HepG2 (cell line): ENCODE results near the gene UMPS. TPM values are rescaled to one million over a fixed set of nuclear protein-coding genes. Genes with fewer than 3 reads are reported as not detected.

Experiments
- EZH2 ChIP-seq: conservative IDR thresholded peaks from 2 replicates; pipeline ENCODE4 v1.6.1; 2012; ENCODE audit warnings: mild to moderate bottlenecking, low read depth, low read length, moderate library complexity
- HMG20A ChIP-seq: IDR thresholded peaks from 2 replicates; pipeline ENCODE4 v1.6.1; 2016; ENCODE audit warnings: borderline replicate concordance
- HMG20B ChIP-seq: conservative IDR thresholded peaks from 2 replicates; pipeline ENCODE4 v1.6.1; 2016; ENCODE audit warnings: missing genetic modification reagents, missing compliant biosample characterization
- LCORL ChIP-seq, 2 experiments: fragments of 450-650 bp in 1 of 2; sonication (generic) in 1 of 2; formaldehyde crosslinking in 1 of 2; IDR thresholded peaks; 2 replicates each; pipeline versions ENCODE4 v1.5.0 to v1.6.1; 2017 to 2020; ENCODE audit warnings: antibody characterized with exemption in 1 of 2, missing genetic modification reagents in 1 of 2
- ONECUT2 ChIP-seq: sonication (generic); formaldehyde crosslinking; IDR thresholded peaks from 2 replicates; pipeline ENCODE4 v1.4.0; 2020; ENCODE audit warnings: missing genetic modification reagents
- PRDM4 ChIP-seq: sonication (generic); formaldehyde crosslinking; IDR thresholded peaks from 2 replicates; pipeline ENCODE4 v1.9.0; 2021; ENCODE audit warnings: missing genetic modification reagents, borderline replicate concordance
- SETDB1 ChIP-seq: sonication (generic); formaldehyde crosslinking; IDR thresholded peaks from 2 replicates; pipeline ENCODE4 v1.5.1; 2020; ENCODE audit warnings: missing genetic modification reagents, mild to moderate bottlenecking, borderline replicate concordance
- TMF1 ChIP-seq: sonication (generic); formaldehyde crosslinking; IDR thresholded peaks from 2 replicates; pipeline ENCODE4 v1.8.1; 2022; ENCODE audit warnings: low read depth, missing genetic modification reagents
- ZNF263 ChIP-seq: sonication (generic); formaldehyde crosslinking; IDR thresholded peaks from 2 replicates; pipeline ENCODE4 v1.4.0; 2020; ENCODE audit warnings: missing genetic modification reagents
- ZNF446 ChIP-seq: sonication (generic); formaldehyde crosslinking; IDR thresholded peaks from 2 replicates; pipeline ENCODE4 v1.5.0; 2020; ENCODE audit warnings: mild to moderate bottlenecking, missing genetic modification reagents
- ZNF496 ChIP-seq: sonication (generic); formaldehyde crosslinking; IDR thresholded peaks from 2 replicates; pipeline ENCODE4 v1.8.1; 2023; ENCODE audit warnings: mild to moderate bottlenecking, moderate library complexity, missing genetic modification reagents; ENCODE audit not compliant: insufficient replicate concordance
- ZNF530 ChIP-seq: sonication (generic); formaldehyde crosslinking; IDR thresholded peaks from 2 replicates; pipeline ENCODE4 v1.5.0; 2020; ENCODE audit warnings: low read depth, mild to moderate bottlenecking, missing genetic modification reagents
- ZNF552 ChIP-seq: sonication (generic); formaldehyde crosslinking; IDR thresholded peaks from 2 replicates; pipeline ENCODE4 v1.9.0; 2022; ENCODE audit warnings: missing genetic modification reagents, mild to moderate bottlenecking, borderline replicate concordance
- ZNF761 ChIP-seq: sonication (generic); formaldehyde crosslinking; conservative IDR thresholded peaks from 2 replicates; pipeline ENCODE4 v1.4.0; 2020; ENCODE audit warnings: mild to moderate bottlenecking, missing genetic modification reagents
- ZNF883 ChIP-seq: sonication (generic); formaldehyde crosslinking; IDR thresholded peaks from 2 replicates; pipeline ENCODE4 v1.5.1; 2020; ENCODE audit warnings: mild to moderate bottlenecking, missing genetic modification reagents; ENCODE audit errors: not compliant biosample characterization
- polyA plus RNA-seq, 8 experiments: library from polyadenylated mRNA; depleted of rRNA in 3 of 8; stranded (reverse) in 7 of 8; unstranded in 1 of 8; fragments of >200 nt; fragmentation: Illumina TruSeq in 4 of 8; extraction: Trizol in 4 of 8; gene quantifications; 2 replicates each; pipeline versions ENCODE4 v1.2.1 to v1.2.3, GENCODE V29; 2011 to 2016; ENCODE audit warnings: low read depth in 4 of 8, missing spikeins in 1 of 8, mixed read lengths in 1 of 8; ENCODE audit not compliant: insufficient read depth in 1 of 8
- total RNA-seq, 5 experiments: library from RNA; depleted of rRNA; stranded (reverse); fragments of >200 nt; fragmentation: Illumina TruSeq; extraction: Trizol; gene quantifications; 2 replicates each; pipeline ENCODE4 v1.2.3, GENCODE V29; 2016; ENCODE audit warnings: low read depth in 1 of 5
- TF ChIP-seq, protein P1 (sequence below): IDR thresholded peaks from 2 replicates; pipeline ENCODE4 v1.6.1; 2018; ENCODE audit warnings: missing genetic modification reagents, mild to moderate bottlenecking, missing compliant biosample characterization
- TF ChIP-seq, protein P2 (sequence below): sonication (generic); IDR thresholded peaks from 2 replicates; pipeline ENCODE4 v1.6.1; 2016; ENCODE audit warnings: low read depth, borderline replicate concordance
- TF ChIP-seq, protein P3 (sequence below): sonication (generic); formaldehyde crosslinking; IDR thresholded peaks from 2 replicates; pipeline ENCODE4 v1.4.0; 2020; ENCODE audit warnings: missing genetic modification reagents, mild to moderate bottlenecking, borderline replicate concordance
- TF ChIP-seq, protein P4 (sequence below): sonication (generic); formaldehyde crosslinking; conservative IDR thresholded peaks from 2 replicates; pipeline ENCODE4 v1.4.0; 2020; ENCODE audit warnings: mild to moderate bottlenecking, missing genetic modification reagents, moderate library complexity

The UMPS gene
- total and polyA plus RNA-seq, 2 of the 13 experiments (the other 11 are each of a cell fraction or from before 2014, with no cell fraction given), result 52.7 to 74.2 TPM

- TF ChIP-seq ZNF496 (CRISPR knock-in tag) (no peak), SETDB1 (CRISPR knock-in tag) (no peak), TMF1 (CRISPR knock-in tag) (no peak; the same call in 1 of the 2 replicates), LCORL (IDR thresholded peaks at IDR 0.05) (no peak), LCORL (CRISPR knock-in tag; IDR thresholded peaks at IDR 0.05) (no peak; the same call in 1 of the 2 replicates), ZNF530 (no peak), EZH2 (no peak), ZNF883 (peak; percentile 45), PRDM4 (CRISPR knock-in tag) (no peak), HMG20A (peak; percentile 40; the same call in 1 of the 2 replicates), HMG20B (CRISPR knock-in tag) (no peak), ZNF761 (CRISPR knock-in tag) (0 out of 2 replicates have a peak, but pooled peaks have one; percentile 73), ONECUT2 (CRISPR knock-in tag) (no peak), ZNF263 (CRISPR knock-in tag) (no peak), ZNF552 (CRISPR knock-in tag) (peak; percentile 84; the same call in 1 of the 2 replicates), ZNF446 (CRISPR knock-in tag) (no peak)
- TF ChIP-seq, protein P1, sequence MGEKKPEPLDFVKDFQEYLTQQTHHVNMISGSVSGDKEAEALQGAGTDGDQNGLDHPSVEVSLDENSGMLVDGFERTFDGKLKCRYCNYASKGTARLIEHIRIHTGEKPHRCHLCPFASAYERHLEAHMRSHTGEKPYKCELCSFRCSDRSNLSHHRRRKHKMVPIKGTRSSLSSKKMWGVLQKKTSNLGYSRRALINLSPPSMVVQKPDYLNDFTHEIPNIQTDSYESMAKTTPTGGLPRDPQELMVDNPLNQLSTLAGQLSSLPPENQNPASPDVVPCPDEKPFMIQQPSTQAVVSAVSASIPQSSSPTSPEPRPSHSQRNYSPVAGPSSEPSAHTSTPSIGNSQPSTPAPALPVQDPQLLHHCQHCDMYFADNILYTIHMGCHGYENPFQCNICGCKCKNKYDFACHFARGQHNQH (CRISPR knock-in tag), result peak; percentile 82
- TF ChIP-seq, protein P2, sequence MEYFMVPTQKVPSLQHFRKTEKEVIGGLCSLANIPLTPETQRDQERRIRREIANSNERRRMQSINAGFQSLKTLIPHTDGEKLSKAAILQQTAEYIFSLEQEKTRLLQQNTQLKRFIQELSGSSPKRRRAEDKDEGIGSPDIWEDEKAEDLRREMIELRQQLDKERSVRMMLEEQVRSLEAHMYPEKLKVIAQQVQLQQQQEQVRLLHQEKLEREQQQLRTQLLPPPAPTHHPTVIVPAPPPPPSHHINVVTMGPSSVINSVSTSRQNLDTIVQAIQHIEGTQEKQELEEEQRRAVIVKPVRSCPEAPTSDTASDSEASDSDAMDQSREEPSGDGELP, result peak; percentile 42; the same call in 1 of the 2 replicates
- TF ChIP-seq, protein P3, sequence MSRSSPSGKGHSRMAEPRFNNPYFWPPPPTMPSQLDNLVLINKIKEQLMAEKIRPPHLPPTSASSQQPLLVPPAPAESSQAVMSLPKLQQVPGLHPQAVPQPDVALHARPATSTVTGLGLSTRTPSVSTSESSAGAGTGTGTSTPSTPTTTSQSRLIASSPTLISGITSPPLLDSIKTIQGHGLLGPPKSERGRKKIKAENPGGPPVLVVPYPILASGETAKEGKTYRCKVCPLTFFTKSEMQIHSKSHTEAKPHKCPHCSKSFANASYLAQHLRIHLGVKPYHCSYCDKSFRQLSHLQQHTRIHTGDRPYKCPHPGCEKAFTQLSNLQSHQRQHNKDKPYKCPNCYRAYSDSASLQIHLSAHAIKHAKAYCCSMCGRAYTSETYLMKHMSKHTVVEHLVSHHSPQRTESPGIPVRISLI (CRISPR knock-in tag), result no peak
- TF ChIP-seq, protein P4, sequence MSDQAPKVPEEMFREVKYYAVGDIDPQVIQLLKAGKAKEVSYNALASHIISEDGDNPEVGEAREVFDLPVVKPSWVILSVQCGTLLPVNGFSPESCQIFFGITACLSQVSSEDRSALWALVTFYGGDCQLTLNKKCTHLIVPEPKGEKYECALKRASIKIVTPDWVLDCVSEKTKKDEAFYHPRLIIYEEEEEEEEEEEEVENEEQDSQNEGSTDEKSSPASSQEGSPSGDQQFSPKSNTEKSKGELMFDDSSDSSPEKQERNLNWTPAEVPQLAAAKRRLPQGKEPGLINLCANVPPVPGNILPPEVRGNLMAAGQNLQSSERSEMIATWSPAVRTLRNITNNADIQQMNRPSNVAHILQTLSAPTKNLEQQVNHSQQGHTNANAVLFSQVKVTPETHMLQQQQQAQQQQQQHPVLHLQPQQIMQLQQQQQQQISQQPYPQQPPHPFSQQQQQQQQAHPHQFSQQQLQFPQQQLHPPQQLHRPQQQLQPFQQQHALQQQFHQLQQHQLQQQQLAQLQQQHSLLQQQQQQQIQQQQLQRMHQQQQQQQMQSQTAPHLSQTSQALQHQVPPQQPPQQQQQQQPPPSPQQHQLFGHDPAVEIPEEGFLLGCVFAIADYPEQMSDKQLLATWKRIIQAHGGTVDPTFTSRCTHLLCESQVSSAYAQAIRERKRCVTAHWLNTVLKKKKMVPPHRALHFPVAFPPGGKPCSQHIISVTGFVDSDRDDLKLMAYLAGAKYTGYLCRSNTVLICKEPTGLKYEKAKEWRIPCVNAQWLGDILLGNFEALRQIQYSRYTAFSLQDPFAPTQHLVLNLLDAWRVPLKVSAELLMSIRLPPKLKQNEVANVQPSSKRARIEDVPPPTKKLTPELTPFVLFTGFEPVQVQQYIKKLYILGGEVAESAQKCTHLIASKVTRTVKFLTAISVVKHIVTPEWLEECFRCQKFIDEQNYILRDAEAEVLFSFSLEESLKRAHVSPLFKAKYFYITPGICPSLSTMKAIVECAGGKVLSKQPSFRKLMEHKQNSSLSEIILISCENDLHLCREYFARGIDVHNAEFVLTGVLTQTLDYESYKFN (CRISPR knock-in tag), result peak; percentile 82
Observed at GRCh38 chr3:124730129-124730940, at the start of gene UMPS (continued).
